SK-N-SH treated with all-trans-retinoic acid at 6 μM for 48 hours (cell line): ENCODE measurements around the gene AGAP1.

Experiments
- ARNTL ChIP-seq: fragments of 450-650 bp; formaldehyde crosslinking; IDR thresholded peaks from 2 replicates; pipeline ENCODE4 v1.5.0; 2020; ENCODE audit warnings: low read depth, mild to moderate bottlenecking, moderate library complexity, borderline replicate concordance
- CSDC2 ChIP-seq: fragments of 250-450 bp; sonication (Bioruptor Pico); IDR thresholded peaks from 2 replicates; pipeline ENCODE4 v1.5.0; 2020; ENCODE audit warnings: mild to moderate bottlenecking, moderate library complexity
- OSR1 ChIP-seq: fragments of 250-450 bp; sonication (Bioruptor Pico); IDR thresholded peaks from 2 replicates; pipeline ENCODE4 v1.8.0; 2022; ENCODE audit warnings: moderate library complexity, mild to moderate bottlenecking, inconsistent platforms
- TCF4 ChIP-seq: fragments of 250-450 bp; sonication (Bioruptor Pico); IDR thresholded peaks from 2 replicates; pipeline ENCODE4 v1.8.0; 2021; ENCODE audit warnings: mild to moderate bottlenecking, moderate library complexity, borderline replicate concordance
- ZFP30 ChIP-seq: fragments of 450-650 bp; formaldehyde crosslinking; IDR thresholded peaks from 2 replicates; pipeline ENCODE4 v1.5.0; 2022; ENCODE audit warnings: mild to moderate bottlenecking, moderate library complexity
- ZNF8 ChIP-seq: fragments of 450-650 bp; formaldehyde crosslinking; IDR thresholded peaks from 2 replicates; pipeline ENCODE4 v1.5.0; 2020; ENCODE audit warnings: mild to moderate bottlenecking, moderate library complexity
- TF ChIP-seq, protein P1 (sequence below): fragments of 250-450 bp; sonication (Bioruptor Pico); IDR thresholded peaks from 2 replicates; pipeline ENCODE4 v1.8.0; 2020; ENCODE audit warnings: mild to moderate bottlenecking, moderate library complexity, borderline replicate concordance

GRCh38 chr2:235545339-235546150 is 51.7 kb downstream of the AGAP1 start:
- TF ChIP-seq ZNF8 (no peak), TCF4 (CRISPR knock-in tag) (no peak), CSDC2 (no peak), ARNTL (no peak), OSR1 (CRISPR knock-in tag) (no peak), ZFP30 (no peak)
- TF ChIP-seq, protein P1, sequence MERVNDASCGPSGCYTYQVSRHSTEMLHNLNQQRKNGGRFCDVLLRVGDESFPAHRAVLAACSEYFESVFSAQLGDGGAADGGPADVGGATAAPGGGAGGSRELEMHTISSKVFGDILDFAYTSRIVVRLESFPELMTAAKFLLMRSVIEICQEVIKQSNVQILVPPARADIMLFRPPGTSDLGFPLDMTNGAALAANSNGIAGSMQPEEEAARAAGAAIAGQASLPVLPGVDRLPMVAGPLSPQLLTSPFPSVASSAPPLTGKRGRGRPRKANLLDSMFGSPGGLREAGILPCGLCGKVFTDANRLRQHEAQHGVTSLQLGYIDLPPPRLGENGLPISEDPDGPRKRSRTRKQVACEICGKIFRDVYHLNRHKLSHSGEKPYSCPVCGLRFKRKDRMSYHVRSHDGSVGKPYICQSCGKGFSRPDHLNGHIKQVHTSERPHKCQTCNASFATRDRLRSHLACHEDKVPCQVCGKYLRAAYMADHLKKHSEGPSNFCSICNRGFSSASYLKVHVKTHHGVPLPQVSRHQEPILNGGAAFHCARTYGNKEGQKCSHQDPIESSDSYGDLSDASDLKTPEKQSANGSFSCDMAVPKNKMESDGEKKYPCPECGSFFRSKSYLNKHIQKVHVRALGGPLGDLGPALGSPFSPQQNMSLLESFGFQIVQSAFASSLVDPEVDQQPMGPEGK (CRISPR knock-in tag) = no peak
